Activated T-helper 9 cell treated with anti-CD3 and anti-CD28 coated beads, Interleukin-2, amount 50 U/mL, for 16 hours (primary cell): ENCODE measurements around the gene FES.
"Not testable (repeated sequence)": the region's sequence is repeated elsewhere in the genome, so short reads cannot be mapped to it uniquely, and the experiment has no call there.

Experiments used
- DNase-seq: peaks from one replicate; pipeline ENCODE4 v3.0.0-alpha.2; 2020; ENCODE audit warnings: low read depth

FES gene

DNA sequence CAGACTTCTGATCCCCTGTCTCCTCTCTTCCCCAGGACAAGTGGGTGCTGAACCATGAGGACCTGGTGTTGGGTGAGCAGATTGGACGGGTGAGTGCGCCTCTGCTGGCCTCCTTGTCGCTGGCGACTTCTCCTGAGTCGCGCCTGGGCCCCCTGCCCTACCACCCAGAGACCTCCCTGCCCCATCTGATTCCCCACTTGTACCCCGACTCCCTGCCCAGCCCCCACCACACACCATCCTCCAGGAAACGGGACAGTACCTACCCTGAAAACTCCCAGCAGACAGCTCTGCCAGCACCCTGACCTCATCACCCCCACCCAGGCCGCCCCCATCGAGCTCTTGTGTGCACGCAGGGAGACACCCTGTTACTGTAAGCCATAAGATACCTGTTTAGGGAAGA is 7.7 kb downstream of the FES start:
- DNase-seq = no peak

DNA sequence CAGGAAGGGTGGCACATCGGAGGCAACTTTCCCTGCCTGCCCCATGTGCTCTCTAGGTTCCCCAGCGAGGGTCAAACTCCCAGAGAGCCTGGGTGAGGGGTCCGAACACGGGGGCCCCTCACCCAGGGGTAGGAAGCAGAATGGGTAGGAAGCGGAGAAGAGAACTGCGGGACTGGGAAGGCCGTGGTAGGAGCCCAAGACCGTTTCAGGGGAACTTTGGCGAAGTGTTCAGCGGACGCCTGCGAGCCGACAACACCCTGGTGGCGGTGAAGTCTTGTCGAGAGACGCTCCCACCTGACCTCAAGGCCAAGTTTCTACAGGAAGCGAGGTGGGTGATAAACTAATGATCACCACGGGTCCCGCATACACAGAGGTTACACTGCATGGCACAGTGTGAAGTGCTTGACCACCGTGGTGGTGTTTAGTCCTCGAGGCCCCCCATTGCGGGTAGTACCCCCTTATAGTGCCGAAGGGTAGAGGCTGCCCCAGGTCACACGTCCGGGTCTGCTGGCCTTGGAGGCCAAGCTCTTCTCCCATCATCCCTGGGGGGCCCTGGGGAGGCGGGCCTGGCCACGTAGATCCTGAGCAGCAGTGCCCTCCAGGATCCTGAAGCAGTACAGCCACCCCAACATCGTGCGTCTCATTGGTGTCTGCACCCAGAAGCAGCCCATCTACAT is 8.3 kb downstream of the FES start:
- no peak for DNase-seq

DNA sequence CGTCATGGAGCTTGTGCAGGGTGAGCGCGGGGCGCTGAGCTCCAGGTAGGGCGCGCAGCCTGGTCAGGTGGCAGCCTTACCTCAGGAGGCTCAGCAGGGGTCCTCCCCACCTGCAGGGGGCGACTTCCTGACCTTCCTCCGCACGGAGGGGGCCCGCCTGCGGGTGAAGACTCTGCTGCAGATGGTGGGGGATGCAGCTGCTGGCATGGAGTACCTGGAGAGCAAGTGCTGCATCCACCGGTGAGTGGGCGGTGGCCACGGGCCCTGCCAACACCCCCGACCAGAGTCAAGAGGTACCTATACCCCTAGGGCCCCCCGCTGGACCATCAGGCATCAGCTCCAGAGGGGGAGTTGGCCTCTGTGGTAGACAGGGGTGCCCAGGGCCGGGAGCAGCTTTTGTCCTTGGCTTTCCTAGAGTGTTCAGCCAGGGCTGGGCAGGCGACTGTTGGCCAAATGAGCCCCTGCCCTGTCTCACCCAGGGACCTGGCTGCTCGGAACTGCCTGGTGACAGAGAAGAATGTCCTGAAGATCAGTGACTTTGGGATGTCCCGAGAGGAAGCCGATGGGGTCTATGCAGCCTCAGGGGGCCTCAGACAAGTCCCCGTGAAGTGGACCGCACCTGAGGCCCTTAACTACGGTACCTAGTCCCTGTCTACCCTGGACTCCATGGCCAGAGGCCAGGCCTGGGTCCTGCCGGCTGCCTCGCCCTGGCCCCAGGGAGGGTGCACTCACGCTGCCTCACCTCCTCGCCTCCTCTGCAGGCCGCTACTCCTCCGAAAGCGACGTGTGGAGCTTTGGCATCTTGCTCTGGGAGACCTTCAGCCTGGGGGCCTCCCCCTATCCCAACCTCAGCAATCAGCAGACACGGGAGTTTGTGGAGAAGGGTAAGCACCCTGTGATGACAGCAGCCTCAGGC is 9.1 kb downstream of the FES start:
- no peak for DNase-seq

DNA sequence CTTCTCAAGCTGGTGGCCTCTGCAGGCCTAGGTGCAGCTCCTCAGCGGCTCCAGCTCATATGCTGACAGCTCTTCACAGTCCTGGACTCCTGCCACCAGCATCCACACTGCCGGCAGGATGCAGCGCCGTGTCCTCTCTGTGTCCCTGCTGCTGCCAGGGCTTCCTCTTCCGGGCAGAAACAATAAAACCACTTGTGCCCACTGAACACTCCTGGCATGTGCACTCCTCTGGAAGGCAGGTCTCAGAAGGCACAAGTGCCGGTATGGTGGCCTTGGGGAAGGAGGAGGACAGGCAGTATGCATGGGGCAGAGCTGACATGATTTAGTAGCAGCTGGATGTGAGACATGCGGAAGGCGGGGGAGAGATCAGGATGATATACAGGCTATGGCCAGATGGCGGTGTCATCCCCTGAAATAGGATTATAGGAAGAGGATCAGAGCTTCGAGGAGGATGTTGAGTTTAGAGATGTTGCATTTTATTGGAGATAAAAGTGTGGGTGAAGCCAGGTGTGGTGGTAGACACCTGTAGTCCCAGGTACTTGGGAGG is 11.3 kb downstream of the FES start:
- no peak for DNase-seq

DNA sequence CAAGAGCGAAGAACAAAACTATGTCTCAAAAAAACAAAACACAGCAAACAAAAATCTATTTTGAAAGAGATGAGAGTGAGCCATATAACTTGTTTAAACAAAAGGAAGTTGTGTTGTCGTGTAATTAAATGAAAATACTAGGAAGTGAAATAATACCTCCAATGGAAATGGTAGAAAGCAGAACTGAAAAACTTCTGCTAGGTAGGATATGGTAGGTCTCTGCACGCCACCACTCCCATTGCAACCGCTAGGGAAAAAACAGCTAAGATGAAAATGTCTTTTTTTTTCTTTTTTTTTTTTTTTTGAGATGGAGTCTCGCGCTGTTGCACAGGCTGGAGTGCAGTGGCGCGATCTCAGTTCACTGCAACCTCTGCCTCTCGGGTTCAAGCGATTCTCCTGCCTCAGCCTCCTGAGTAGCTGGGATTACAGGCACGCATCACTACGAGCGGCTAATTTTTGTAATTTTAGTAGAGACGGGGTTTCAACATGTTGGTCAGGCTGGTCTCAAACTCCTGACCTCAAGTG is 12.9 kb downstream of the FES start:
- not testable (repeated sequence) for DNase-seq

DNA sequence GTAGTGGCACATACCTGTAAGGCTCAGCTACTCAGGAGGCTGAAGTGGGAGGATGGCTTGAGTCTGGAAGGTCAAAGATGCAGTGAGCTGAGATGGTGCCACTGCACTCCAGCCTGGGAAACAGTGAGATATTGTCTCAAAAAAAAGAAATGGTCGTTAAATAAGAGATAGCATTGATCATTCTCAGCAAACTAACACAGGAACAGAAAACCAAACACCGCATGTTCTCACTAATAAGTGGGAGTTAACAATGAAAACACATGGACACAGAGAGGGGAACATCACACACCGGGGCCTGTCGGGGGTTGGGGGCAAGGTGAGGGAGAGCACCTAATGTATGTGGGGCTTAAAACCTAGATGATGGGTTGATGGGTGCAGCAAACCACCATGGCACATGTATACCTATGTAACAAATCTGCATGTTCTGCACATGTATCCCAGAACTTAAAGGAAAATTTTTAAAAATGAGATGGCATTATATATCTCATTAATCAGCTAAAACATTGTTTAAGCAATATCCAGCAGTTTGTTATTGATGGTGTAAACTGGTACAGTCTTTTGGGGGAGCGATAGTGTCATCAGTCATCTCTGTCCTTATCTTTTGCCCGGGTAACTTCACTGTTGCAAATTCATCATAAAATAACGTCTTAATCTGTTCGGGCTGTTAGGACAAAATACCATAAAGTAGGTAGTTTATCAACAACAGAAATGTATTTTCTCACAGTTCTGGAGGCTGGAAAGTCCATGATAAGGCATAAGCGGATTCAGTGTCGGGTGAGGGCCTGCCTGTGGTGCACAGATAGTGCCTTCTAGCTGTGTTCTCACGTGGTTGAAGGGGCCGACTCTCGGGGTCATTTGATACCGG is 17.1 kb downstream of the FES start:
- DNase-seq = no peak

DNA sequence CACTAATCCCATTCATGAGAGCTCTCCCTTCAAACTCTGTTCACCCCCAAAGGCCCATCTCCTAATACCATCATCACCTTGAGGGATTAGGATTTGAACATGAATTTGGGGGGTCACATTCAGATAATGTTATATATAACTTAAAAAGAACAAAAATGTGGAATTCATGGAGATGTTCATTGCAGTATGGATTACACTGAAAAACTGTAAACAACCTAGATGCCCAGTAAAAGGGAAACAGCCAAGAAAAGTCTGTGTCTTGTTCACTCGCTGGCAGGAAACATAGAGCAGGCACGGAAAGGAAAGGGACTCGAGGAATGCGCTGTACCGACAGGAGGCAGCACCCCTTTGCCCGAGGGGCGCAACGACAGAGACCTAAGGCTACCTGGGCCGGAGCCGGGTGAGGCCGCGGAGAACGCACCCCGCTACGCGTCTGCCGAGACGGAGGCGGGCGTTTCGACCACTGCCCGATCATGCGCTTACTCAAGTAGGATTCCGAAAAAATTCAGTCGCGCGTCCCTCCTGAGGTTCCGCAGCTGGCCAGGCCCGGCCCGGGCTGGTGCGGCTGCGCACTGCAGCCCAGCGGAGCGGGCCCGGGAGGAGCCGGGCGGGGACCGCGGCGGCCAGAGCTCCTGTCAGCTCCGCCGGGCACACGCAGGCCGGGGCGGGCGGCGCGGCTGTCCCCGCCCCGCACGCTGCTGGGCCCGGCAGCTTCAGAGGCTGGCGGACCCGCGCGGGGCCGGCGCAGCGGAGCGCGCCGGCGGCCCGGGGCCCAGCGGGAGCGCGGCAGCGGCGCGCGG is 17.9 kb downstream of the FES start:
- peak; percentile 49 for DNase-seq

DNA sequence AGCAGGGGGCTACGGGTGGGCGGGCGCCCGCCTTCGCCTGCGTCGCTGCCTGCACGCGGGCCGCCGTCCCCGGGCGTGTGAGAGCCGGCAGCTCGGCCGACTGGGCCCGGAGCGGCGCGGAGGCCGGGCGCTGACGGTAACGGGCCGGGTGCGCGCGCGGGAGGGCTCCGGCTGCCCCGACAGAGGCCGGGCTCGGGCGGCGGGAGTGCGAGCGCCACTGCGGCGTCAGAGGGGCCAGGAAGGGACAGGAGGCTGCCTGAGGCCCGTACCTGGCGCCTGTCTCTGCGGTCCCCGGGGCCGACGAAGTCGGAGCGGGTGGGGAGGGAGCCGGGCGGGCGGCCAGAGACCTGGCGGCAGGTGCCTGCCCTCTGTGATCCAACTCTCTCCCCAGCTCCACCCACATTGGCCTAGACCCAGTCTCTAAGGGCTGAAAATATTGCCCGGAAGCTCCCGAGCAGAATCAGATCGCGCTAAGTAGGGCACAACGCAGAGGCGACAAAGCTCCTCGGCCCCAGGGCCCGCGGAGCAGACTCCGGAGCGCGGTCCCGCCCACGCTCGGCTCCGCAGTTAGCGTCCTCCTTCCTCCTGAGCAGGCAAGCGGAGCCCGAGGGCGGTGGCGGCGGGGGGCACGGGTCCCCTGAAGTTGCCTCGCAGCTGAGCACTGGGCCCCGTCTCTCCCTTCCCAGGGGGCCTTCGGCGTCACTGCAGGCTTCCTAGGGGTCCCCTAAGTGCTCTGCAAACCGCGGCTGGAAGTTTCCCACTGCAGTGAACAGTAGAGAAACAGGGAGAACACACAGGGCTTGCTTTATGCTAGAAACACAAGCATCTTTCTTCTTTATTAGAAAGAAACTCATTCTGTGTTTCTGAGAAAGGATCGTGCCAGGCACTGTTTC is 18.8 kb downstream of the FES start, which contains the start of gene MAN2A2:
Gene MAN2A2, plus strand, starts transcription at position 463 of the 893 bp plus-strand sequence. CDS start 906 bp downstream, outside the sequence.
- peak; percentile 69 for DNase-seq

DNA sequence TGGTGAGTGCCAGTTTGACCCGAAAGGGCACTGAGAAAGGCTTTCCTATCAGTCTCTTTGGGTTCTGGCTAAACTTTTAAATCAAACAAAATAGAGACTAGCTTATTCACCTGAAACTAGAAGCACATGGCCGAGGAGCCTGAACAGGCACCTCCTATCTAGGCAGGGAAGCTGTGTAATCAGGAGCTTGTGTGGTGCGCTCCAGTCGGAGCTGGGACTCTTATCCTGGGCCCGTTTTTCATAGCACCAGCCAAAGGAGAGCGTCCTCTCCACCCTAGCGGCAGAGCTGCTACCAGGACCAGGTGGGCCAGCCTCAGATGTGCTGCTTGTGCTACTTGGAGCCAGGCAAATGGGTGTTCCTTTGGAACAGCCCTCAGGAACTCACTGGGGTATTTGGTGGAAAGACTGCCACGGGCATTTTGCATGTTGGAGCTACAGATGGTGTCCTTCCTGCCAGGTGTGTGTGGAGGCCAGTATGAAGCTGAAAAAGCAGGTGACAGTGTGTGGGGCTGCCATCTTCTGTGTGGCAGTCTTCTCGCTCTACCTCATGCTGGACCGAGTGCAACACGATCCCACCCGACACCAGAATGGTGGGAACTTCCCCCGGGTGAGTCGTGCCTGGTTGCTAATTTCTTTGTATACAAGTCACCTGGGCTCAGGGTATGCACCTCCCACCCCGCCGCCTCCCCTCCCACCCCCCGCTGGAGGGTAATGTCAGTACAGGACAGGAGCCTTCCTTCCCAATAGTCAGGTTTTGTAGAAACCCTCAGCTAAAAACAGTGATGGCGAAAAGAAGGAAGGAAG is 19.6 kb downstream of the FES start:
- DNase-seq = no peak

DNA sequence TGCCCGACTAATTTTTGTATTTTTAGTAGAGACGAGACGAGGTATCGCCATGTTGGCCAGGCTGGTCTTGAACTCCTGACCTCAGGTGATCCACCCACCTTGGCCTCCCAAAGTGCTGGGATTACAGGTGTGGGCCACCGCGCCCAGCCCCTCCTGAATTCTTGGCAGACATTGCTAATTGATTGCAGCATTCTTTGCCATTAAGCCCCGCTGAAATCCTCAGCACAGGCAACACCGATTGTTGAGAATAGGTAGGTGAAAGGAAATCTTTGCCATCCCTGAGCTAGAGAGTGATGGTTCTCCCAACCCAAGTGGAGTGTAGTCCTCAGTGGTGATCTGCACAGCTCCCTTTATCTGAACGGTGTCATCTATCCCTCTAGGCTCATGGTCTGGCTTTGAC is 20.4 kb downstream of the FES start:
- DNase-seq = no peak

DNA sequence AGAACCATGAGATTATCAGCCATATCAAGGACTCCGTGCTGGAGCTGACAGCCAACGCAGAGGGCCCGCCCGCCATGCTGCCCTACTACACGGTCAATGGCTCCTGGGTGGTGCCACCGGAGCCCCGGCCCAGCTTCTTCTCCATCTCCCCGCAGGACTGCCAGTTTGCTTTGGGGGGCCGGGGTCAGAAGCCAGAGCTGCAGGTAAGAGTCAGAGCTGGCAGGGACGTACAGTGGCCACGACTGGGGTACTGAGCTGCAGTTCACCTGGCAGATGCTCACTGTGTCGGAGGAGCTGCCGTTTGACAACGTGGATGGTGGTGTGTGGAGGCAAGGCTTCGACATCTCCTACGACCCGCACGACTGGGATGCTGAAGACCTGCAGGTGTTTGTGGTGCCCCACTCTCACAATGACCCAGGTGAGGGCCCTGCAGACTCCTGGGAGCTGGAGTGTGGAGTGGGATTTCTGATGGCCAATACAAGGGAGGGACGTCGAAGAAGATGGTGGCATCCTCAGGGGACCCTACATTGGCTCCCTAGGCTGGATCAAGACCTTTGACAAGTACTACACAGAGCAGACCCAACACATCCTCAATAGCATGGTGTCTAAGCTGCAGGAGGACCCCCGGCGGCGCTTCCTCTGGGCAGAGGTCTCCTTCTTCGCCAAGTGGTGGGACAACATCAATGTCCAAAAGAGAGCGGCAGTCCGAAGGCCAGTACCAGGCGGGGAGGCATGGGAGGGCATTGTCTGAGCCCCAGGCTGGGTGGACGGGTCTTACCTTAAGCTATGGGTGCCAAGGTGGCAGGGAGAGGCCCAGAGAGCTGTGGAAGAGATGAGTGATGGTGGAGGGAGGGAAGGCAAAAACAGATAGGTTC is 21.2 kb downstream of the FES start:
- no peak for DNase-seq

DNA sequence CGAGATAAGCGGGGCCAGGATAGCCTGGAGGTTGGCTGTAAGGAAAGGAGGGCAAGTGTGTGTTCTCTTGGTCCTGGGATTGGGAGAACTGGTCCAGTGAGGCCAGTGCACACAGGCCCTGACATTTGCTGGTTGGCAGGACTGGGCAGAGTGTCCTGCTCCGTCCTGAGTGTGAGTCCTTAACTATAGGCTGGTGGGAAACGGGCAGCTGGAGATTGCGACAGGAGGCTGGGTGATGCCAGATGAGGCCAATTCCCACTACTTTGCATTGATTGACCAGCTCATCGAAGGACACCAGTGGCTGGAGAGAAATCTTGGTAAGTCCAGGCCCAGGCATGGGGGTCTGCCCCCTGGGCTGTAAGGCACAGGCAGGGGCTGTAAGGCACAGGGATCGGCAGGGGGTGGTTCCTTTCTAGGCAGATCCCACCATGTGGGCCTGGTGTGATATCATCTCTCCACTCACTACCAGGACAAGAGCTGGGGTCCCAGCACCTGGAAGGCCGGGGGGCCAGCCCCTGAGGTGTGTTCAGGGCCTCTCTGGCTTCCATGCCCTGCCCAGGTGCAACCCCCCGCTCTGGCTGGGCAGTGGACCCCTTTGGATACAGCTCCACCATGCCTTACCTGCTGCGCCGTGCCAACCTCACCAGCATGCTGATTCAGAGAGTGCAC is 22.0 kb downstream of the FES start:
- no peak for DNase-seq

DNA sequence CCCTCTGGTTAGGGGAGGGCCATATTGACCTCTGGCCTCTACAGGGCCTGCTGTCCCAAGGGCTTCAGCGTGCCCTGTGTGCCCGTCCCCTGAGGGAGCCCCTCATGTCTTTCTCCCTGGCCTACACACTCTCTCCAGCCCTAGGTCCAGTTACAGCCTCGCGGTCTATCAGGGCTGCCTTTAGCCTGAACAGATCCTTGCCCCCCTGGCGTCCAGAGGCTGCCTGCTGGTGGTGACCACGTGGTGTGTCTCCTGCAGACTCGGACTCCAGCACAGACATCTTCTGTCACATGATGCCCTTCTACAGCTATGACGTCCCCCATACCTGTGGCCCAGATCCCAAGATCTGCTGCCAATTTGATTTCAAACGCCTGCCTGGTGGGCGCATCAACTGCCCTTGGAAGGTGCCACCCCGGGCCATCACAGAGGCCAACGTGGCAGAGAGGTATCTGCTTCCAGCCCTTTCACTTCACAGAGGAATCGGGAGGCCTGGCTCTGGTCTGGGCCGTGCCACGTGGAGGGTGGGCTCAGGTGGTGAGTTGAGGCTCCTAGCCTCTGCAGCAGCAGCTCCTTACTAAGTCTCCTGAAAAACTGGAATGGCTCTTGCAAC is 22.9 kb downstream of the FES start:
- DNase-seq = no peak

DNA sequence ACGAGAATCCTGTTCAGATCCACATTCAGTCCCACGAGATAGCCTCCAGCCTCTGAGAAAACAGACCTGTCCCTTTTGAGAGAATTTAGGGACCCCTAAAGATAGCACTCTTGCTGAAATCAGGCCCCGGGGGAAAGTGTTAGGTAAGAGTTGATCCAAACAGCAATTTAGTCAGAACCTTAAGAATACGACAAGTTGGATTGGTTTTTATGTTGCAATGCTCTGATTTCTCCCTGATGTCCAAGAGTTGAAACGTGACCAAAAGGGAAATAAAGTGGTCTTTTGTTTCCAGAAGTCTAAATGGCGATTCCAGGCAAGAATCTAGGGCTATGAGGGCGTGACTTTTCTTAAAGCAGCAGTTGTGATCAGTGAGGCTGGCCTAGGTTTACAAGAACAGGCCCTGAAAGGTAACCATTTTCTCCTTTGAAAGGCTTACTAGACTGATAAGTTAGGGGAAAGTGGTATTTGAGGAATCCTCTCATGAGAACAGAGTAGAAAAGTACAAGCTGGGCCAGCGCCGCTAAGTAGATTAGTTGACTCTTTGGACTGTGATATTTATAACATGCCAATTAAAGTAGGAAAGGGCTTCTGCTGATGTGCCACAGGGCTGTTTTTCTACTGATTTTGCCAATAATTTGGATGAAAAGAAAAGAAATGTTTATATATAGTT is 23.7 kb downstream of the FES start:
- DNase-seq = no peak

DNA sequence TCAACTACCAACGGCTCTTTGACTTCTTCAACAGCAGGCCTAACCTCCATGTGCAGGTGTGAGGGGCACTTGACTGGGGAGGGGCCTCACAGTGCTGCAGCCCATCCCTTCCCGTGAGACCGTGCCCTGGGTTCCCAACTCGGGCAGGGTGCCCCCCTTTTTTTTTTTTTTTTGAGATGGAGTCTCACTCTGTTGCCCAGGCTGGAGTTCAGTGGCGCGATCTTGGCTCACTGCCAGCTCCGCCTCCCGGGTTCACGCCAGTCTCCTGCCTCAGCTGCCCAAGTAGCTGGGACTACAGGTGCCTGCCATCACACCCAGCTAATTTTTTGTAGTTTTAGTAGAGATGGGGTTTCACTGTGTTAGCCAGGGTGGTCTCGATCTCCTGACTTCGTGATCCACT is 25.1 kb downstream of the FES start:
- DNase-seq = not testable (repeated sequence)

DNA sequence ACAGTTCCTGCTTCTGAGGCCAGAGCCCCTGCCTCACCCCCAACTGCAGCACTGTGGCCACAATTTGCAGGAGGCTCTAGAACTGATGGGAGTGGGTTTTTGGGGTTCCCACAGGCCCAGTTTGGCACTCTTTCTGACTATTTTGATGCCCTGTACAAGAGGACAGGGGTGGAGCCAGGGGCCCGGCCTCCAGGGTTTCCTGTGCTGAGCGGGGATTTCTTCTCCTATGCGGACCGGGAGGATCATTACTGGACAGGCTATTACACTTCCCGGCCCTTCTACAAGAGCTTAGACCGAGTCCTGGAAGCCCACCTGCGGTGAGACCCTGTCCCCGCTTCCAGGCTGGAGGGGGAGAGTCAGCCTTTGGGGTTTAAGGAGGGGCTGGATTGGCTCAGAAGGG is 25.7 kb downstream of the FES start:
- no peak for DNase-seq
